ENCODE results near the gene PCSK6.

DNA sequence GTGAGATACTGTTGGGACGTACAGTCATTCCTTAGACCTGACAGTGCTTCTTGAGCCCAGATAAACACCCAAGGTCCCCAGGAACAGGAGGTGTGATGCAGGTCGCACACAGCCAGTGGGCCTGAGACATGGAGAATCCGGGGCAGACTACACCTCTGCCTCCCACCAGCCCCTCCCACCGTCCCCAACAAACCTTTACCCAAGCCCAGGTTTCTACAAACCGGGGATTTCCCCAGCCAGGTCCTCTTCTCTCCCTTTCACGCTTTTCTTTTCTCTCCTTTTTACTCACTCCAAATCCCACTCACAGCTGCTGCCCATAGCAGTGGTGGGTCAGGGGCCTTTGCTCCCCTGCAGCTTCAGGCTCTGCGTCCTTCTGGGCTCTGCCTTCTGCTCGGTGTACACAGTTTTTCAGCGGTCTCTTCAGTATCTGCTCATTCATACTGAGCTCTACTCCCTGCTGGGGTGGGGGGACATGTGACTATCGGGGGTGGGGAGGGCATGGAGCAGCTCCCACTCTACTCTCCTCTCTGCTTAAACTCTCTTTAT lies 4.8 kb upstream of the PCSK6 start:
- TF ChIP-seq TAF1 (IDR thresholded peaks at IDR 0.05; ENCODE audit: low read depth) (no peak), RAD21 (IDR thresholded peaks at IDR 0.05; ENCODE audit: low read depth) (no peak), CEBPB (IDR thresholded peaks at IDR 0.05) (no peak), YY1 (IDR thresholded peaks at IDR 0.05; ENCODE audit: low read depth) (no peak)

Data from Ishikawa (cell line).